GM21528 (cell line): ENCODE results near the gene KCNMA1.
"Not testable (repeated sequence)": the region's sequence is repeated elsewhere in the genome, so short reads cannot be mapped to it uniquely, and the experiment has no call there.

ENCODE experiments used
- ATAC-seq: cut with Tn5 transposase; IDR thresholded peaks from one replicate; pipeline ENCODE4 v1.9.1; 2021; ENCODE audit warnings: mild to moderate bottlenecking, moderate library complexity; ENCODE audit not compliant: unreplicated experiment, low FRiP score

KCNMA1 gene

DNA sequence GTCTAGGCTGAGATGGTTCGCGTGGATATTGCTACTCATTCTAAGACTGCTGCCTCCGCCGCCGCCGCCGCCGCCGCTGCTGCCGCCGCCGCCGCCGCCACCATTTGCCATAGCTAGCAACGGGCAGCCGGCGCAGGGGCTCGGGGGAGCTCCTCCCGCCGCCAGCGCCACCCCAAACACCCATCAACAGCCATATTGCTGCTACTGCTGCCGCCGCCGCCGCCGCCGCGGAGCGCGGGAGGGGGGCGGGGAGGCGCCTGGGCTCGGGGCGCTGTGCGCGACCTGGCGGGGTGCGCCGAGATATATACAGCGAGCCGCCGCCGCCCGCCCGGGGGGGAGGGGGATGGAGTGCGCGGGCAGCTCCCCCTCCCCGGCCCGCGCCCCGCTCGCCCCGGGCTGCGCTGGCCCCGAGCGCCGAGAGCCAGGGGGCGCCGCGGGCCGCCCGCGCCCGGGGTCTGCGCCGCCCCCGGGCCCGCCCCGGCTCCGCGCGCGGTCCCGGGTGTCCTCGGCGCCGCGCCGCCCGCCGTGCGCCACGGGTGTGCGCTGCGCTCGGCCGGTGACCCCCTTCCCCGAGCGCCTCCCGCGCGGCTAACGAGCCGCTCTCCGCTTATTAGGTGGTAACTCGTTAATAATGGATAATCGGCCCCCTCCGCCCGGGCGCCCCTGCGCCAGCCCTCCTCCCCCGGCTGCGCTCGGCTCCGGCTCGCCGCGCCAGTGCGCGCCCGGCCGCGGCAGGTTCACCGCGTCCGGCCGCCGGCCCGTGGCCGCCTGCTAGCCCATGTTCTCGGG lies at the start of gene KCNMA1:
TSS of gene KCNMA1 (minus strand) at position 277 of the 789 bp plus-strand sequence.
- ATAC-seq = no peak

DNA sequence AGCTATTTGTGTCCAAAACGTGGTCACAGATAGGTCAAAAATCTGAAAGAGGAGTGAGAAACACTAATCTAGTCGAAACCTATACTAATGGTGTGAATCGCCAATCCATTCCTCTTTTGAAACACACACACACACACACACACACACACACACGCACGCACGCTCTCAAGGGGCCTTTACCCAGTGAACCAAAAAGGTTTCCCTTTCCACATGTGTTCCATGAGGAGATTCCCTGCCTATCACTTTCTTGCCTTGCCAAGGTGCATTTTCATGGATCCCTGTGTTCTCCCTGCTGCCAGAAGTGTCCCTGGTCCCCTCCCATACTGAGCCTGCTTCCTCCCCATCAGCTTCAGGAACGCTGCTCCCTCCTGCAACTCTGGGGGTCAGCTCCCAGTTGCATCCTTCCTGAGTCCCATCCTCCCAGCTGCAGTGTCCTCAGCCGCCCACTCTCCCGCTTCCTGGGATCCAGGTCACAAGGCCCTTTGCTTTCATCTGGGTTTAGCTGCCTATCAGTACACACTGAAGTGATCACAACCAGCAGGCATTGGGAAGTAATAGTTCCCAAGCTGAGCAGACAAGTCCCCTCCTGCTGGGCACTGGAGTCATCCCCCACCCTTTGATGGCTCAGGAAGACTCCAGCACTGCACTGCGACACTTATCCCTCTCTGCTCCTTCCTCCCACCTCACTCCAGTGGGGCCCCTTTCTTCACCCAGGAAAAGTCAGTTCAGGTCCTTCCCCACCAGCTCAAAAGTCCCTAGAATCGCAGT lies 49.2 kb upstream of the KCNMA1 start:
- no peak for ATAC-seq

DNA sequence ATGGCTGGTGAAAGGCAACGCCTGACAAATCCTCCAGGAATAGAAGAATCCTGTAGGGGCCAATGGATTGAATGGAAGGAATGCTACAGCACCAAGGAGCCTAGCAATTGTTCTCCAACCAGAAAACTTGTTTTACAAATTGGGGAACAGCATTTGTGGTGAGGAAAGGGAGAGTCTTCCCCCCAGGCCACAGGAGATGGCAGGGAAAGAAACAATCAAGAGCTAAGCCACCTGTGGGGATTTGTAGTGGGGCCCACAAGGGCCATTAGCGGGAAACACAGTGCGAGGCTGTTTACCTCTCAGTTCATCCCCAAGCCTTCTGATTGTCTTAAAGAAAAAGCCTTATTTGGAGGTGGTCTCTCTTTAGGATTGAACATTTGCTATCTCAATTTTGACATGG lies 48.5 kb upstream of the KCNMA1 start:
- ATAC-seq = no peak

DNA sequence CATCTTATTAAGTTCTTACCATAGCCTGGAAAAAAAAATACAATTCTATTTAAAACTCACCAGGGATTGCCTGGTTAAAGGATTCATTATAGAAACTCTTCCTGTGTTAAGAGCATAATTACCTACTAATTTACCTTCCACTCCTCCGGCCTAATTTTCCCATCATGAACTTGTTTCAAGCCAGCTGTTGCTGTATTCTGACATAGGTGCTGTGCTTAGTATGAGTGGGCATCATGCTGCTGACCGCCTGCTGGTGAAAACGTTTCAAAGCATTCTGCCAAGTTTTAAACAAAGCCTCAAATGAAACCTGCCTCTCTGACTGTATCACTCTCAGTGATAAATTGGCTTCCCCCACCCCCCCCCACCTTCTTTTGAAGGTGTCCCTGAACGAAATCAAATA lies 47.8 kb upstream of the KCNMA1 start:
- no peak for ATAC-seq

DNA sequence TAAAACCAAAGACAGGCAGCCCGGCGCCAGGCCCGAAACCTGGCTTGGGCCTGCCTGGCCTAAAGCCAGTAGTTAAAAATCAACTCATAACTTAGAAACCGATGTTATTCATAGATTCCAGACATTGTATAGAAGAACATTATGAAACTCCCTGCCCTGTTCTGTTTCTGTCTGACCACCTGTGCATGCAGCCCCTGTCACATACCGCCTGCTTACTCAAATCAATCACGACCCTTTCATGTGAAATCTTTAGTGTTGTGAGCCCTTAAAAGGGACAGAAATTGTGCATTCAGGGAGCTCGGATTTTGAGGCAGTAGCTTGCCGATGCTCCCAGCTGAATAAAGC lies 45.5 kb upstream of the KCNMA1 start:
- not testable (repeated sequence) for ATAC-seq

DNA sequence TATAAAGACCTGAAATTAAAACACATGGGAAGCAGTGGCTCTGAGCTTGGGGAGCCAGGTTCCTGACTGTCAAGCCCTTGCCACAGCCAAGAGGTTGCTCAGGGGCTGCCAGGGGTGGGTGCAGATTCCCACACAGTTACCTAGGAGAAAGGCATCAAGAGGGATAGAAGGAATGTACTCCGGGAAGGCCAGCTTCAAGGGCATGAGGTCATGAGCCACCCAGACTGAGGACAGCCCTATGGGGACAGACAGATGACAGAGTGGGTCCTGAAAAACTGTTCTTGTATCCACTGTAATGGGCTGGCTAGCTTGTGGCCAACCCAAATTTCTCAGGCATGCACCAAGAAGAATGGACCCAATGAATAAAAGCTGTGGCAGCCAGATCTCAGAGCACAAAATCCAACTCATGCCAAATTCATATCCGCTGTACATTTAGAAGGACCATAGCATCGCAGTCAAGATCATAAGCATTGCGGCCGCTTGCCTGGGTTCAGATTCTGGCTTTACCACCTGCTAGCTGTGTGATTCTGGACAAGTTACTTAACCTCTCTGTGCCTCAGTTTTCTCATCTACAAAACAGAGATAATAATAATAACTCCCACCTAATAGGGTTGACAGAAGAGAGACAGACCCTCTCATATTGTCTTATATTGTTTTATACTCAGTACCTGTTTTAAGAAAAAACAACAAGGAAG lies 44.9 kb upstream of the KCNMA1 start:
- no peak for ATAC-seq

DNA sequence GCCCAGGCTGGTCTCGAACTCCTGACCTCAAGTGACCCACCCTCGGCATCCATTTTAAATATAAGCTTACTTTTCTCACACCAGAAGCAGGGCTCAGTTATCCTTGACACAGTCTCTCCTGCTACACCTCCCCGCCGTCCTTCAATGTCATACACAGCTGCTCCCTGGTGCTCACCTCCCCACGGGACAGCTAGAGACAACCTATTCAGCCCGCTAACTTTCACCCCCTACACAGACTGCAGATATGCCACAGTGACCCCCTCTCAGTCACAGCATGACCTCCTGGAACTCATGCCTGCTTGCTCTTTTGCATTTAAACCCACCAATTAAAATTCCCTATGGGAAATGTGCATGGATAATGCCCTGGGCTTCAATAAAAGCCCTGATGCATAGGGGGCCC lies 44.2 kb upstream of the KCNMA1 start:
- no peak for ATAC-seq

DNA sequence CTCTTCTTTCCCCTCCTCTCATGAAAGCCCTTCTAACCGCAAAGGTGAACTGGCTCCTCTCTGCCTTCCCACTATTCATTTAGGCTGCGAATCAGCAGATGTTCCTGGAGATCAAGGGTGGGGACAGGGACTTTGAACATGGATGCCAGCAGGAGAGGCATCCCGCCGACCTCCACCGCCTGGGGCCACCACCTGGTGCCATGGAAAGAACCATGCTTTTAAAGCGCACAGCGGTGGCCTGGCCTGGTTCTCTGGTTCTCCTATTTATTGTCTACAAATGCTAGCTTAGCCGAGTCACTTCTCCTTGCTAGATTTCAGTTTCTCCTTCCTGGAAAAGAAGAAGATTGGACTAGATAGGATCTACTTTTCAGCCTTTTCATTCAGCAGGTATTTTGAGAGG lies 43.2 kb upstream of the KCNMA1 start:
- ATAC-seq = no peak

DNA sequence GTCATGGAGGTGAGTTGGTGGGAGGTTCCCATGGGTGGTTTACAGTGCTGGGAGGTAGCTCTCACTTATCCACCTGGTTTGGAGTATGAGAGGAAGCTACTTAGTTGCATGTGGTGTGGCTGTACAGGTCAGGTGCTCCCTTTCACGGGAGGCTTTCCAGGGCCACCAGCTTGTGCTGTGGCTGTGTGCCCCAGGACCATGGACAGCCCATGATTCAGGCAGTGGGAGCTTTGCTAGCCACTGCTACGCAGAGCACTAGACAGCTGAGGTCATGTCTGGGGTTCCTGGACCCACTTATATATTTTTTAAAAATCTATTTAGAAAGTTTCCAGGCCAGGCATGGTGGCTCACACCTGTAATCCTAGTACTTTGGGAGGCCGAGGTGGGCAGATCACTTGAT lies 42.5 kb upstream of the KCNMA1 start:
- ATAC-seq = no peak

DNA sequence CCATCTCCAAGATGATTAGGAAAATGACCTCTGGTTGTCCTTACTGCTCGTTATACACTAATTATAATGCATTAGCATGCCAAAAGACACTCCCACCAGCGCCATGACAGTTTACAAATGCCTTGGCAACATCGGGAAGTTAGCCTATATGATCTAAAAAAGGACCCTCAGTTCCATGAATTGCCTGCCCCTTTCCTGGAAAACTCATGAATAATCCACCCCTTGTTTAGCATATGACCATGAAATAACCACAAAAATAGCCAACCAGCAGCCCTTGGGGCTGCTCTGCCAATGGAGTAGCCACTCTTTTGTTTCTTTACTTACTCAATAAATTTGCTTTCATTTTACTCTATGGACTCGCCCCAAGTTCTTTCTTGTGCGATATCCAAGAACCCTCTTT lies 41.6 kb upstream of the KCNMA1 start:
- ATAC-seq = no peak

DNA sequence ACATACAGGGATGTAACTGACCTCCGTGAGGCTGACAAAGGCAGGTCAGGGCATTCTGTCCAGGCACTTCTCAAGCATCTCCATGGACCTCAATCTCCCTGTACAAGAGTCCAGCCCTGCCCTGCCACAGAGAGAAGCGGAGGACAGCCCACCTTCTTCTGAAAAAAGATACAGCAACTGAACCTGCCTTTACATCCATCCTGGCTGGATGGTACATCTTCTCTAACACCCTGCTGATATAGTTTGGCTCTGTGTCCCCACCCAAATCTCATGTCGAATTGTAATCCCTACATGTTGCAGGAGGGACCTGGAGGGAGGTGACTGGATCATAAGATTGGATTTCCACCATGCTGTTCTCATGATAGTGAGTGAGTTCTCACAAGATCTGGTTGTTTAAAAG lies 40.5 kb upstream of the KCNMA1 start:
- no peak for ATAC-seq

DNA sequence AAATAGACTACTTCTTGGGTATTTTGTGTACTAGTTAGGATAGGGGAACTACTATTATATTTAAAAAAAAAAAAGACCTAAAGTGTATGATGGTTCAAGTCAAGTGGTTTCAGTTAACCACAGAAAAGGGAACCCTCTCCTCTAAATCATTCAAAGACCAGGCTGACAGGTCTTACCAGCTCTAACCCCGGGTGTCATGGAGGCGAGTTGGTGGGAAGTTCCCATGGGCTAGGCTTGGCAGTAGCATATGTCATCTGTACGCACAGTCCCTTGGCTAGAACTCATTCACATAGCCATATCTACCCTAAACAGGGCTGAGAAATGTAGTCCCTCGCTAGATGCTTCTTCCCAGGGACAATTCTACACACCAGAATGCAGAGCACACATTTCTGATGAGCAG lies 37.7 kb upstream of the KCNMA1 start:
- no peak for ATAC-seq

DNA sequence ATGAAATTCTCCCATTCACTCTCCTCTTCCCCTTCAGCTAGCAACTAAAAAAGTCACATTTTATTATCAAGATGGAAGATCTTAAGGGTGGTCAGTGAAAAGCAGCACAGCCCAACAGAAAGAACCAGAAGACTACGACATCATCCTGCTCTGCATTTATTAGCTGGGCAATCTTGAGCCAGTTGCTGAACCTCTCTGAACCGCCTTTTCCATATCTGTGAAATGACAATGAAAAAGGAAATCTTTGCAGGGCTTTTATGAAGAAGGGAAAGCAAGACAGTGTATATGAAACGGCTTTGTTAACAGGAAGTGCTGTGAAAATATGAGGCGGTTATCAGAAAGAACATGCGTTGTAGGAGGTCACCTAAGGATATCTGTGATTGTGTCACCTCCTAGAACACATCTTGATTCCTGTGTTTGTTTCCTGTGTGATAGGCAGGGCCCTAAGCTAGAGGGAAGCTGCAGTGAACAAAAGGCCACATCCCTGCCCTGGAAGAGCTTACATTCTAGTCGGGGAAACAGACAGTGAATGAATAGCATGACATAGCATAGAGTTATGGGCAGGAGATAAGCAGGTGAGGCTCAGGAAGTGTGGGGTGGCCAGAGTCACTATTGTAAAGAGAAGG lies 36.0 kb upstream of the KCNMA1 start:
- no peak for ATAC-seq

DNA sequence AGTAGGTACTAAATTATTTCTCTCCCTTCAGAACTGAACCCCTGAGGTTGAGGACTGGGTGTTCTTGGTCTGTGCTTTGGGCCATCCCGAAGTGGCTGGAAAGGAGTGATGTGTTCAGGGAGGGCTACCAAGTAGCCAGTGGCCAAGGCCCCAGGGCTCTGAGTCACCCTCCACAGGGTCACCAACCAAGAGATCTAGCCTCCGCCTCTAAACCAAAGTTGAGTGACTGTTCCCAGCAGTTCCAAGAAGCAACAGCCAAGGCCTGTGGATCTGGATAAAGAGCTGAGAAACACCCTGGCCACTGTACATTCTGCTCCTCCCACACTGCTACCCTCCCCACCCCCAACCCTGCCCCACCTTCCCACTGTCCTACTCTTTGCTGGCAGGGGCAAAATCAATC lies 35.5 kb upstream of the KCNMA1 start:
- ATAC-seq = no peak

DNA sequence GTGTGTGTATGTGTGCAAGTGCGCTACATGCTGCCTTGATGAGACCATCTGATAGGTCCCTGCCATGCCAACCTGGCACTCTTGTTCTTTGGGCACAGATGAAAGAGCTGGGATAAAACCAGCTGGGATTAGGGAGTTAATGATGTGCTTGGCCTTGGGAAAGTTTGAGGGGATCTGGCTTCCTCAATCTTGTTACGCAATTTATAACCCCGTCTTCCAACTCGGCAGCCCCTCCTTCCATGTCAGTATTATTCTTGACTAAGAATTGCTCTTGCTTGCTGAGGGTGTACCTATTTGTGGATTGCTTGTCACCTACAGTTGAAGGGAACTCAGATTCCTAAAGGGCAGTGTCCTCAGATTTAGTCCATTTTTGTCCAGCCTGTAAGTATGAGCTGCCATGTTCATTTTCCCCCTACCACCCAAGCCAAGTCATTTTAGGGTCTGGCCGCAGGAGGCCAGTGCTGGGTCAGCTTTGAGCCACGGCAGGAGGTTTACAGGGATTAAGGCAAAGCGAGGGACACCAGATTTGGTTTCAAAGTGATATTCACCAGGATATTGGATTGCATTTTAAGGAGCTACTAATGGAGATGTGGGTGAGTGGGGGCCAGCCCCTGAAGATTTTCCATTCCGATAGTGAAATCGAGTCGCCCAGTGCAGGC lies 34.1 kb upstream of the KCNMA1 start:
- no peak for ATAC-seq

DNA sequence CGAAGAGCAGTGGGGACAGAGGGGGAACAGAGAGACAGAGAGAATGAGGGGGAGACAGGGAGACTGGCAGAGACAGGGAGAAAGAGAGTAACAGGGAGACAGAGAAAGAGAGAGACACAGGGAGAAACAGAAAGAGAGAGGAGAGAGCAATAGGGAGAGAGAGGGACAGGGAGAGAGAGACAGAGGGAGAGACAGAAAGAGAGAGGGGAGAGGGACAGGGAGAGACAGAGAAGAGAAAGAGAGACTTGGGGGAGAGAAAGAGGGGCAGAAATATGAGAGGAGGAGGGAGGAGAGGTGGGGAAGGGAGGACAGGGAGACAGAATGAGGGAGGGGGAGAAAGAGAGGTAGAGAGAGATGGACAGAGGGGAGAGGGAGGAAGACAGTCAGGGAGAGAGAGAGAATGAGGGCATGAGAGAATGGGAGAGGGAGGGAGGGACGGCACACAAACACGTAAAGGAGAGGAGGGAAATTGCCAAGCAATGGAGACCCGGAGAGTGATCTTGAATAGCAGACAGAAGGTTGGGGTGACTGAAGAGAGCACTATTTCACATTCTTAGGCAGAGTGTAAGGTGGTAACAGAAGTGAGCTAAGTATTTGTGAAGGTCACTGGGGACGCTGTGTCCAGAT lies 33.3 kb upstream of the KCNMA1 start:
- no peak for ATAC-seq

DNA sequence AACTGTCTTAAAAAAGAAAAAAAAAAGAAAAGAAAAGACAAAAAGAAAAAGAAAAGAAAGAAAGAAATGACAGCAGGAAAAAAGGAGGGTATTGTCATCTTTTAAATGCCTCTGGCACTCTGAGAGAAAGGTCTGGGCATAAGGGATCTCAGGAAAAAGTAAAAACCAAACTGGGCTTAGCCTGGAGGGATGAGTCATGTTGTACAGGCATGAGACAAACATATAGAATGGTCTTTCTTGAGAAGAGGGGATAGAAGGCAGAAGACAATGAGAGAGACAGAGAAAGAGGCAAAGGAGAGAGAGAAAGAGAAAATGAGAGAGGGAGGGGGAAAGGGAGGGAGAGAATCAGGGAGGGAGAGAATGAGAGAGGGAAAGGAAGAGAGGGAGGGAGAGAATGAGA lies 32.3 kb upstream of the KCNMA1 start:
- no peak for ATAC-seq

DNA sequence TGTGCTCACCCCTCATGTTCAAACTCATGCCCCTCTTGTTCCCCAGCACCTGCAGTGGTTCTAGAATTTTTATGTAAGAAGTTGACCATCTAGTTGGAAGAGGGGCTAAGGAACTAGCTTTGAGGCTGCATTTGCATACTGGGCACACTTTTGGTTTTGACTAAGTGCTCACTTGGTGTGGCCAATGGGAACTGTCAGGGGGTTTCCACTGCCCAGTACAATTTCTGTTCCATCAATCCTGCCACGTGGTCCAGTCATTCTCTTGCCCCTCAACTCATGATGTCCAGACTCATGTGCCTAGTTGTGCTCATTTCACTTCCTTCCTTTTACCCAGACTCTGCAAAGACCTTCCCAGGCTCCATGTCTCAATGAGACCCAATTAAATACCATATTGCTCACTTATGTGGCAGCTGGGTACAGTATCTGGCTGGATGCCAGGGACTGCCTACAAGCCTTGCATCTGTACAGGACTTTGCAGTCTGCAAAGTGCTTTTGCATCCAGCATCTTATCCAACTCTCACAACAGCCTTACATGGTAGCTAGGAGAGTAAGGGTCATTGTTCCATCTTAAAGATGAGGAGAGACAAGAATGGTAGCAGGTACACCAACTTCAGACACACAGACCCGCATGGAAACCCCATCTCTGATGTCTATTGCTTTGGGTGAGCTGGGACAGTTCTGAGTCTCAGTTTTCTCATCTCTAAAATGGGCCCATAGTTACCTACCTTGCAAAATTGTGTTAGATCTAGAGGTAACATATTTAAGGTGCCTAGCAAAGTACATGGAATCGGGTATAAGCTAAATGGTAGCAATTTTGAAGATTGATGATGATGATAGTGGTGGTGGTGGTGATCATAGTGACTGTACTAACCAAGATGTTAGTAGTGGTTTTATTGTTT lies 30.1 kb upstream of the KCNMA1 start:
- no peak for ATAC-seq

DNA sequence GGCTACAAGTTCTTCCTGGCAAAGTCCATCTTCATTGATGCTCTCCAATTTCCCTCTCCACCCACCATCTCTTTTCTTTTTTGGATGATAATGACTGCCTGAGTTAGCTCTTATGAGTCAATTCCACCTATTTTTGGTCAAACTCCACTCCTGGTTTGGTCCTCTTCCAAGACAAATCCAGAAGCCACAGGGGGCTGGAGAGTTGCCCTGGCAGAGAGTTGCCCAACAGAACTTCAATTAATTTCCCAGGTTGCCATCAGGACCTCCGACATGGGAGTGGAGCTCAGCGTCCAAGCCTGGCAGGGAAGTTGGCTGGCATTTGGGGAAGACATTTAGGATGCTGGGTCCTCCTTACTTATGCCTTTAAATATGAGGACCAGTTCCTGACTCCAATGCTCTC lies 29.2 kb upstream of the KCNMA1 start:
- ATAC-seq = no peak
